Stimulated activated CD8-positive, alpha-beta memory T cell treated with anti-CD3 and anti-CD28 coated beads, Interleukin-4, amount 100 ng/mL, for 24 hours (primary cell): ENCODE data around the gene CDC42BPA.

Source experiments
- DNase-seq: peaks from one replicate; pipeline ENCODE4 v3.0.0-alpha.2; 2020; ENCODE audit warnings: low read depth

CDC42BPA gene

GRCh38 chr1:227333423-227333822 is 15.1 kb upstream of the CDC42BPA start:
- no peak for DNase-seq

DNA sequence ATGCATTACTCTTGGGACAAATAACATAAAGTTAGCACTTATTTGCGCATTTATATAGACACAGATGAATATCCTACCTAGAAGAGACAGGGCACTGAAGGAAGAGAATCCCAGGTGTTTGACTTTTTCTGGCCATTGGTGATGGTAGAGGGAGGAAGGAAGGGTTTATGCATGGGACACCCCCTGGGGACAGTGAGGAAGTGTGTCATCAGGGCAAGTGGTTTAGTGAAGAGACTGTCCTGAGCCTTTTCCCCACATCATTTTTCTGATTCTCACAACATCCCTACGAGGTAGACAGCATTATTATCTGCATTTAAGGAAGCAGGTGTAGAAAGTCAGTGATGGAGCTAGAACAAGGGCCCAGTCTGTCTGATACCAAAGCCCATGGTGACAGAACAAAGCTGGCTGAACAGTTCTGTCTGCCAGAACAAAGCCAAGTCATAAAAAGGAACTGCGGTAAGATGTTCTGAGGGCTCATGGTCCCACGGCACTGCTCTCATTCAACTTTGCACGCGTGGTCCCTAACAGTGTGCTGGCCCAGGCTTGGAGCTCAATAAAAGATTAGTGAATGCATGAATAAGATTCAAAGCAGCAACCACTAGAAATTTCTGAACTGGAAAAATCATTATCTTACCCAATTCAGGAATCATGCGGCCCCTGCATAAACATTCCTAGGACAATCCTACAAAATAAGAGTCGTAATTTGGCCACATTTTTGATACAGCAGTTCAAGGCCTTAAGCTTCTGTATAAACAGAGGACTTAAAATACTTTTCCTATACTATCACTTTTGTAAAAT is 12.2 kb upstream of the CDC42BPA start:
- no peak for DNase-seq

DNA sequence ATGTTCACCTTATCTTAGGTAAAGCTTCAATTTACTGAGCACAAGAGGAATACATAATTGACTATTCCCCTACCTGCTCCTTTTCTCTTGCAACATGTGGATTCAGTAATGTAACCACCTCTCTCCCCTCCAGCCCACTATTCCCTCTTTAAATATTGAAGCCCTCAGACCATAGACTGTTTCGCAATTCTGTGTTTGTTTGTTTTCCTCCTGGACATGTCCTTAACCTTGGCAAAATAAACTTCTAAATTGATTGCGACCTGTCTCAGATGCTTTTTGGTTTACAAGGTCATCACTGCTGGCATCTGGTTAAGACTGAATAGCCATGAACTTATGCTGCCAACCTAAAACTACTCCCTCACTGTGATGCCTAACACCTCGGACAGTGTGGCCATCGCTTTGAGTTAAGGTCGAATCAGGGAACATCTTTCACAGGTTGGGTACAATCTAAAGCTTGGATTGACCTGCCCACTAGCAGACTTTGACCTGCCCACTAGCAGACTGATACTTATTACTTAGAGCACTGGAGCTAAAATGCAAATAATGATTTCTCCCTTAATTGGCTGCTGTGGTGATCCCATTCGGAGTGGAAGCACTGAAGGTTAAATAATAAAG is 10.2 kb upstream of the CDC42BPA start:
- no peak for DNase-seq

- no peak for DNase-seq
Measured at GRCh38 chr1:227325156-227325555, 6.9 kb upstream of the CDC42BPA start.

GRCh38 chr1:227323967-227324268 is 5.6 kb upstream of the CDC42BPA start:
- DNase-seq = no peak

DNA sequence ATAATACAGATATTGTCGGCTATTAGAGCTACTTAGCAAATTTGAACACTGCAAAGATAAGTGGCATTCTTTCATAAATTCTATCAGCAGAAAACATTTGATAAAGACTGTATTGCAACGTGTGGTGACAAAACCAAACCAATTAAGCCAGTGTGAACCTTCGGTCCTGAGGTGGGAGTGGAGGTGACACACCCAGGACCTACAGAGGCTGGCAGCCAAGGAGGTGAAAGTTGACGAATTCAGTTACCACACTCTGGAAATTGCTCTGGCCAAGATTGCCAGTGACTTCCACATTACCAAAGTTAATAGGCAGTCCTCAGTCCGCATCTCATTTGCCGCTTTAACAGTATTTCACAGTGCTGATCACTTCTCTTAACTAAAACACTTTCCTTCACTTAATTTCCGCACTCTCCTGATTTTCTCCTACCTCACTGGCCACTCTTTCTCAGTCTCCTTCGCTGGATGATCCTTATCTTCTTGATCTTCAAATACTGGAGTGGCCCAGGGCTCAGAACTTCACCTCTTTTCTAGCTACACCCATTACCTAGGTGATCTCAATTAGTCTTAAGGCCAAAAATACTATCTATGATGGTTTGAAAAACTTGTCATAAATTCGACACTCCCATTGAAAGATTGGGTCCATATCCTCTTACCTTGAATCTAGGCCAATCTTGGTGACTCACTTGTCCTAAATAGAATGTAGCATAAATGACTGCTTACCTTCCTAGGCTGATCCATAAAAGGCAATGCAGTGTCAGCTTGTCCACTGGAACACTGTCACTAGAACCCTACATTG is 5.1 kb upstream of the CDC42BPA start:
- no peak for DNase-seq

GRCh38 chr1:227322376-227322775 is 4.1 kb upstream of the CDC42BPA start:
- DNase-seq = no peak

GRCh38 chr1:227321035-227321434 is 2.7 kb upstream of the CDC42BPA start:
- no peak for DNase-seq

DNA sequence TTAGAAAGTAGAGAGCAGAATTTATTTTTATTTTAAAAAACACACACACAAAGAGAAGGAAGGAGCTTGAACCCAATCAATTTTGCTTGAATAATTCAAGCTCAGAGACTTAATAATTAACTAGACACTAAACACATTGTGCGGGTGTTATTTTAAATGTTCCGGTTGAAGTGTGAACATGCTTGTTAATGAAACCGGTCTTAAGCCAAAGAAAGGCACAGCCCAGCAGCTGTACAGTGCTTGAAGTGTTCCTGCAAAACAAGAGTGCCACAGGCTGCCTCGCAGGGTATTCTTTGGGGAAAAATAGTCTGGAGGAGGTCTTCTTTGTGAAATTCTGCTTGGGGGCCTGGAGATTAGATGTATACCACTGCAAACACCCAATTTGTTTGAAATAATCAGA is 2.2 kb upstream of the CDC42BPA start:
- DNase-seq = no peak

DNA sequence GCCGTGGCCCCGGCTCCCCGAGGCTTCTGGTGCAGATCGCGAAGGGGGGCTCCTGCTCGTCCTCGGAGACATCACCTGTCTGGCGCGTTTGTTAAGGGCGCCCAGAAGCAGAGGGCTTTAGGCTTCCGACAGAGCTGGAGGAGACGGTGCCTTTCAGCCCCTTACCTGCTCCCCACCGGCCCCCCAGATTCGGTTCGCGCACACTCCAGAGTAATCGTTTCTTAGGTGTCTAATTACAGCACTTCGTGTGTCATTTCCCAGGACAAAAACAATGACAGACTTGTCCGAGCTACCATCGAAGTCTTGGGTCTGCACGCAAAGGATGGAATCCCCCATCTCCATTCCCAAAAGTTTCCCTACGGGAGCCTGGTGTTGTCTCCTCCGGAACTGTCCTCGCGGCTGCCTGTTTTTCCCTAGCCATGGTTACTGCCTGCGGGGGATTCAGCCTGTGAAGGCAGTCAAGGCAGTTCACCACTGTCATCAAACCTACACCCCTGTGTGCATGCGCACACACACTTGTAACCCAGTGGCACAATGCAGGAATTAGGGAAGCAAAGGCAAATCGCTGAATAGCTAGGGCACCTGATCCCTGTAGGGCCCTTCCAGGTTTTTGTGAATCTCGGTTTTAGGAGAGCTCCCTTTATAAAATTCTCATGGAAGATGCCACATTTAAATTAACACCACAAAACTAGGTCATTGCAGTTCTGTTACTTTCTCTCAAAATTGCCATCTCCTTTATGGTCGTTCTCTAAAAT is 738 bp upstream of the CDC42BPA start:
- no peak for DNase-seq

DNA sequence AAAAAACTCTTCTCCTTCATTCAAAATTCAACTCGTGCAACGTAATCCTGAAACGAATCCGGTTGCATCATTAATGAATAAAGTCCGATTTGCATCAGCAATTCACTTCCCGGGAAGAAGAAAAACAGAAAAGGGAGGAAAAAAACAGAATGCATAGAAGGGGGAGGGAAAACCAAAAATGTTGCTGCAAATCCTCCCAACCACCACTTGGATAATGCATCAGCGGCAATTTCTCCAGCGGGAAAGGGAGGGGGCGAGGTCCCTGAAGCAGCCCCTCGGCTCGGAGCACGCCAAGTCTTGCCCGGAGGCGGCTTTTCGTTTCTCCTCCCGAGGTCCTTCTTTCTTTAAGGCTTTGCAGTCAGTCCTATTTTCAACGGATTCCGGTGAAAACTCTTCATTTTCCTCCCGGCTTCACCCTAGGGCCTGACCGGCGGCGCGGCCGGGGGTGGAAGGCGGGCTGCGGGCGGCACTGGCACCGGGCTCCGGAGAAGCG is 723 bp downstream of the CDC42BPA start:
- DNase-seq = no peak

- no peak for DNase-seq
Measured at GRCh38 chr1:227317011-227317451, 1.3 kb downstream of the CDC42BPA start.

GRCh38 chr1:227316456-227316855 is 1.8 kb downstream of the CDC42BPA start:
- no peak for DNase-seq

- no peak for DNase-seq
Measured at GRCh38 chr1:227315629-227316346, 2.5 kb downstream of the CDC42BPA start.

DNA sequence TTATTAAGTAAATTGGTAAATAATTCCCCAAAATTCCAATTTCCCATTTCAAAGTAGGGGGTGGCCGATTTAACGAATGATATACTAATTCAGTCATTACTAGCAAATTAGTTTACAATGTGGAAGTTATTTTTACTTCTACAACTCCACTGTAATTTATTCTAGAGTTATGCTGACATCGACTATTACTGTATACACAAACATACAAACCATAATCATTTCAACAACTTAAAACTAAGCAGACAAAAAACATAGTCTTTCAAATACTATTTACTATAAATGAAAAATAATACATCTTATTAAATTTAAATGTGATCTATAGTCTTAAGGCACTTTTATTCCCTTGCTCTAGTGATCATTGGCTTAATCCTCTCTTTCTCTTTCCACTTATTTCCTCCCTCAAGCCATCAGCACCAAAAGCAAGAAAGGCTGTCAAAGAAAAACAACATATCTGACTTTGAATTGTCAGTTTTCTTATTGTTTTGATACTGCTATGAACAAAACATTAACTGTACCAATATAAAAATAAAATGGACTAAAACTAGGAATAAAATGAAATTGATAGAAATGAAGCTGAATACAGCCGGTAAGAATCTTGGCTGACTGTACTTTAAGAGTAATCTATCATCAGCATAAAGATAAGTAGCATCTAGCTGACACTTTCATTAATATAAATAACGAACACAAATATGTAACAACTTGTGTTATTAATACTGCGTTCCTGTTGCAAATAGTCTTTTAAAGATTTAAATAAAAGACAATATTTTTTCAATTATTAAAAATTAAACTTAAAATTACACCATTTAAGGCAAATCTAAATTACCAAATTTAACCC is 4.1 kb downstream of the CDC42BPA start:
- no peak for DNase-seq

DNA sequence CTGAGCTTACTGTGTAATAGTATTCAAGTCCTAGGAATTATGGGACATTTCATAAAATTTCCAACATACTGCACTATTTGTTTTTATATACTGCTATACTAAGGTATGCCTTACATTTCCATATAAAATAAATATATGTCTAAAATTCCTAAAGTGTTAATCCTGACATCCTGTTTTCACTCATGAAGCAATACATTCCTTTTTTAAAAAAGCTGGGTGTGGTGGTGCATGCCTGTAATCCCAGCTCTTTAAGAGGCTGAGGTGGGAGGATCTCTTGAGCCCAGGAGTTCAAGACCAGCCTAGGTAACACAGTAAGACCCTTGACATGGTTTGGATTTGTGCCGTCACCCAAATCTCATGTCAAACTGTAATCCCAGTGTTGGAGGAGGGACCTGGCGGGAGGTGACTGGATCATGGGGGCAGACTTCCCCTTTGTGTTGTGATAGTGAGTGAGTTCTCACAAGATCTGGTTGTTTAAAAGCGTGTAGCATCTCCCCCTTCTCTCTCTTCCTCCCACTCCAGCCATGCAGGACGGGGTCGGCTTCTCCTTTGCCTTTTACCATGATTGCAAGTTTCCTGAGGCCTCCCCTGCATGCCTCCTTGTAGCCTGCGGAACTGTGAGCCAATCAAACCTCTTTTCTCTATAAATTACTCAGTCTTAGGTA is 5.8 kb downstream of the CDC42BPA start:
- DNase-seq = no peak

DNA sequence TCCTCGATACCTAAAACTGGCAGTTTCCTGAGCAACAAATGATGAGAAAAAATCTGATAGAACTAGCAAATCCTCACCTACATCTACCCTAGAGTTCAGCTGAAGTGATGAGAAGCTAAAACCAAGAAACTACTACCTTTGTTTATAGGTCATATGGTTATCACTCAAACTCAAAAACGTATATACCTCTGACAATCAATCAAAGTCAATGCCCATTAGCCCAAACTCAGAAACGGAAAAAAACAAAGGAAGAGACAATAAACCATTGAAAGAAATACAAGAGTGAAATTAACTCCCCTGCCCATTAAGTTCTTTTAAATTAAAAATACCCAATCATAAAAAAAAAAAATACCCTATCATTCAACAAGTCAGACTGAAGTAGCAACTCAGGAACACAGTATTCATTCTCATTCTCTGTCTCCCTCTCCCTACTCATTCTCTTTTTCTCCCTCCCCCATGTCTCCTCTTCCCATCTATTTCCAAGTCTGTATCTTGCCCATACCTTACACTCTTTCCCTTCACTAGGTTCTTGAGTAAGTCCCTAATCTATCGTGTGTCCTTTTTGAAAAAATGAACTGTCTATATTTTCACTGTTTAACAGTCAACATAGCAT is 6.8 kb downstream of the CDC42BPA start:
- DNase-seq = no peak

DNA sequence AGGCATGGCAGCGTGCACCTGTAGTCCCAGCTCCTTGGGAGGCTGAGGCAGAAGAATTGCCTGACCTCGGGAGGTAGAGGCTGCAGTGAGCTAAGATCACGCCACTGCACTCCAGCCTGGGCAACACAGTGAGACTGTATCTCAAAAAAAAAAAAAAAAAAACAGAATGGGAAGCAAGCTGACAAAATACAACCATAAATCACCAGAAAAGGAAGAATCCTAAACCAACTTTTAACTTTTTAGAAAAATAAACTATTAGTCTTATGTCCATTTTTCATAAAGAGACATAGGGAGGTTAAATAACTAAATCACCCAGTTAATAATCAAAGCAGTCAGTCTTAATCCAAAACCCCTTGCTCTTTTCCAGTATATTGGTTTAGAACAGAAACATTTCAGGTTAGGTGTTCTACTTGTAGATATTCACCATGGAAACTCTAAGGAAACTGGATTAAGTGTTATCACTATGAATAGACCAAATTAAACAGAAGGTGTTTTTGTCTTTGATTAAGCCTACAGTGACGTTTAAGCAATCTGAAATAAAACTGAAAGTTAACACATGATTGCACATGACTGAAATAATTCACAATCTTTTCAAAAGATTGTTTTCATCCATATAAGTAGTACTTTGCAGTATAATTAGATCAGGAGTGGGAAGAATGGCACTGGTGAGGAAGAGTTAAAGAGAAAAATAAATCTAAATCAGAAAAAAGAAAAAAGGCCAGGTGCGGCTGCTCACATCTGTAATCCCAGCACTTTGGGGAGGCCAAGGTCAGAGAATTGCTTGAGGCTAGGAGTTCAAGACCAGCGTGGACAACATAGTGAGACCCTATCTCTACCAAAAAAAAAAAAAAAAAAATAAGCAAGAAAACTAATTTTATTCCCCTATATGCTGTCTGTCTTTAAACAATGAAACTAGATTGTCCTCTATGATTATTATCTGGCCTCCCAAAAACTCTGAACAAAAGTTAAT is 9.6 kb downstream of the CDC42BPA start:
- DNase-seq = no peak
